Ovary (tissue), 9 donors: ENCODE results near the gene ACACB. TPM values are rescaled to one million over a fixed set of nuclear protein-coding genes. Genes with fewer than 3 reads are reported as not detected.

ENCODE experiments used
- DNase-seq, 5 donors: peaks; one replicate each; pipeline ENCODE4 v3.0.0-alpha.2; 2019 to 2020
- H3K27ac ChIP-seq, 2 donors: fragments of 200-600 bp; one replicate each; pipeline versions ENCODE4 v1.5.1 to v1.8.0; 2019 to 2022
- H3K27me3 ChIP-seq: fragments of 200-600 bp; one replicate; pipeline ENCODE4 v1.8.0; 2022
- H3K36me3 ChIP-seq: fragments of 200-600 bp; sonication (generic); one replicate; pipeline ENCODE4 v1.5.1; 2019
- H3K4me1 ChIP-seq: one replicate; pipeline ENCODE4 v1.8.1; 2013; ENCODE audit warnings: mild to moderate bottlenecking, moderate library complexity; ENCODE audit not compliant: insufficient read depth
- H3K4me3 ChIP-seq: fragments of 200-600 bp; sonication (generic); one replicate; pipeline ENCODE4 v1.5.1; 2017
- H3K9me3 ChIP-seq, 2 donors: fragments of 200-600 bp in 1 of 2; sonication (generic) in 1 of 2; one replicate each; pipeline versions ENCODE4 v1.5.1 to v1.8.1; 2013 to 2019; ENCODE audit warnings: mild to moderate bottlenecking in 1 of 2, moderate library complexity in 1 of 2
- CTCF ChIP-seq, 3 donors: fragments of 450-650 bp in 2 of 3; fragments of 200-600 bp in 1 of 3; IDR thresholded peaks; one replicate each; pipeline versions ENCODE4 v1.5.1 to v1.8.0; 2016 to 2022; ENCODE audit warnings: antibody characterized with exemption in 3 of 3, mild to moderate bottlenecking in 1 of 3
- EP300 ChIP-seq: sonication (generic); formaldehyde crosslinking; IDR thresholded peaks from one replicate; pipeline ENCODE4 v1.6.1; 2017; ENCODE audit warnings: antibody characterized with exemption
- POLR2A ChIP-seq: fragments of 450-650 bp; IDR thresholded peaks from one replicate; pipeline ENCODE4 v1.6.1; 2017; ENCODE audit warnings: antibody characterized with exemption, mild to moderate bottlenecking, moderate library complexity
- WGBS, 3 donors: extraction: QIAGEN DNeasy Blood & Tissue Kit in 1 of 3; methylation state at CpG; one replicate each; pipeline versions ENCODE4 v1.1.5 to v1.1.7; 2013 to 2017; 5-methylcytosine and 5-hydroxymethylcytosine counted together
- intact Hi-C, 4 donors: fragments of 100-400 bp; cut with DNase I; formaldehyde crosslinking; loops; one replicate each; pipeline versions ENCODE4 v1.11.0 to v1.15.1; 2022 to 2023
- polyA plus RNA-seq, 2 donors: library from polyadenylated mRNA; stranded (reverse); fragments of 200-250 nt in 1 of 2; fragments of 350-450 nt in 1 of 2; fragmentation: Illumina TruSeq in 1 of 2; extraction: RNeasy Lipid Tissue Mini Kit (QIAGEN cat#74804) in 1 of 2; gene quantifications; one replicate each; pipeline ENCODE4 v1.2.3, GENCODE V29; 2013 to 2014
- total RNA-seq, 7 donors: library from RNA; depleted of rRNA in 2 of 7; stranded (reverse); fragments of >200 nt in 2 of 7; fragmentation: NEBNext Ultra II Directional in 3 of 7; extraction: Animal tissue kit (Norgen Biotek cat#: 25700) in 3 of 7; gene quantifications; one replicate each; pipeline versions ENCODE4 v1.1.0 to v1.2.4, GENCODE V29; 2016 to 2023
- donor health status: DM: no; HTN: no; CAD: no; lungs with moderate emphysema.
- donor health status: DM: no; HTN: no; CAD: no.
- donor health status: Bipolar disorder and iron deficiency.
- donor health status: DM: yes; HTN: yes; CAD: no.
- donor health status: DM: no; HTN: no; CAD: no.
- donor health status: DM: yes; HTN: yes; CAD: no.

Gene ACACB
- total and polyA plus RNA-seq, 9 donors: 20.5 to 56.5 (median 40.4) TPM

- Histone ChIP-seq H3K4me1 (no peaks in the 10 kb centered on the region), H3K36me3 (no peaks in the 10 kb centered on the region), H3K27me3 (no peaks in the 10 kb centered on the region), H3K4me3 (no peak overlapping the region), H3K27ac (no peak overlapping the region), H3K9me3 (peaks cover 0 to 4% of the 10 kb centered on the region in 2 donors)
- intact Hi-C loops: no loop called here
- WGBS, 3 donors: 83 to 89% (median 84%) methylated on average over 6 of the region's 6 CpGs
- no peak for DNase-seq
- TF ChIP-seq EP300: no peak
- no peak for TF ChIP-seq CTCF (IDR thresholded peaks at IDR 0.05)
- TF ChIP-seq POLR2A: no peak
These were observed 141.8 kb downstream of the ACACB start for GRCh38 chr12:109258201-109258600.

GRCh38 chr12:109258607-109259544, 142.5 kb downstream of the ACACB start:
- intact Hi-C loops: no loop called here
- TF ChIP-seq CTCF (IDR thresholded peaks at IDR 0.05) (no peak), EP300 (no peak), POLR2A (no peak)
- DNase-seq: no peak
- no peak overlapping the region for H3K4me3 ChIP-seq
- no peak overlapping the region for H3K27ac ChIP-seq
- H3K9me3 ChIP-seq: no peaks in the 10 kb centered on the region
- H3K27me3 ChIP-seq: no peaks in the 10 kb centered on the region
- no peaks in the 10 kb centered on the region for H3K36me3 ChIP-seq
- WGBS, 3 donors: 81 to 84% (median 83%) methylated on average over 15 to 16 of the region's 16 CpGs
- H3K4me1 ChIP-seq: no peaks in the 10 kb centered on the region

GRCh38 chr12:109259545-109259895, 143.1 kb downstream of the ACACB start:
- DNase-seq: no peak
- intact Hi-C loops: no loop called here
- Histone ChIP-seq H3K9me3 (no peaks in the 10 kb centered on the region), H3K4me1 (no peaks in the 10 kb centered on the region), H3K27me3 (no peaks in the 10 kb centered on the region), H3K36me3 (peaks cover 1% of the 10 kb centered on the region), H3K27ac (no peak overlapping the region), H3K4me3 (no peak overlapping the region)
- 80 to 87% (median 81%) methylated on average over 1 of the region's 1 CpG for WGBS, 3 donors
- no peak for TF ChIP-seq EP300
- no peak for TF ChIP-seq POLR2A
- TF ChIP-seq CTCF (IDR thresholded peaks at IDR 0.05): no peak

- H3K4me3 ChIP-seq: no peak overlapping the region
- H3K36me3 ChIP-seq: peaks cover 3% of the 10 kb centered on the region
- WGBS, 3 donors: 95 to 100% (median 95%) methylated on average over 1 of the region's 1 CpG
- no peaks in the 10 kb centered on the region for H3K4me1 ChIP-seq
- no peak for DNase-seq
- no peaks in the 10 kb centered on the region for H3K9me3 ChIP-seq
- intact Hi-C loops: loop anchor here in 2 of 4 donors (5.0 kb wide), 2 partner anchors 126 to 131 kb away; no protein-coding TSS in a partner anchor
- no peak overlapping the region for H3K27ac ChIP-seq
- H3K27me3 ChIP-seq: no peaks in the 10 kb centered on the region
- TF ChIP-seq POLR2A (no peak), CTCF (IDR thresholded peaks at IDR 0.05) (no peak), EP300 (no peak)
These were observed 144.7 kb downstream of the ACACB start for GRCh38 chr12:109261087-109261486.
